HUES64 (cell line): ENCODE results near the gene PPP1R13B.

Source experiments
- H3K27ac ChIP-seq: 2 replicates; pipeline ENCODE4 v1.7.0; 2013; ENCODE audit warnings: low read depth, low read length, inconsistent platforms
- H3K27me3 ChIP-seq: 2 replicates; pipeline ENCODE4 v1.6.1; 2013; ENCODE audit warnings: mild to moderate bottlenecking, low read length; ENCODE audit not compliant: insufficient read depth
- H3K36me3 ChIP-seq: 2 replicates; pipeline ENCODE4 v1.6.1; 2013; ENCODE audit warnings: mild to moderate bottlenecking, low read length; ENCODE audit not compliant: insufficient read depth
- H3K4me1 ChIP-seq: 2 replicates; pipeline ENCODE4 v1.6.1; 2013; ENCODE audit warnings: mild to moderate bottlenecking, low read length, moderate library complexity; ENCODE audit not compliant: insufficient read depth
- H3K4me3 ChIP-seq: 2 replicates; pipeline ENCODE4 v1.5.1; 2013; ENCODE audit warnings: mild to moderate bottlenecking, low read length, moderate library complexity
- H3K9ac ChIP-seq: 2 replicates; pipeline ENCODE4 v1.6.1; 2013; ENCODE audit warnings: mild to moderate bottlenecking, low read depth, low read length
- H3K9me3 ChIP-seq: 2 replicates; pipeline ENCODE4 v1.6.1; 2013; ENCODE audit warnings: low read depth, low read length; ENCODE audit not compliant: insufficient read depth
- WGBS: fragments of 150-250, 120-280 bp; methylation state at CpG from one replicate; pipeline ENCODE4 v1.1.7; 2013; ENCODE audit warnings: missing lambda C conversion rate; 5-methylcytosine and 5-hydroxymethylcytosine counted together

Gene PPP1R13B

DNA sequence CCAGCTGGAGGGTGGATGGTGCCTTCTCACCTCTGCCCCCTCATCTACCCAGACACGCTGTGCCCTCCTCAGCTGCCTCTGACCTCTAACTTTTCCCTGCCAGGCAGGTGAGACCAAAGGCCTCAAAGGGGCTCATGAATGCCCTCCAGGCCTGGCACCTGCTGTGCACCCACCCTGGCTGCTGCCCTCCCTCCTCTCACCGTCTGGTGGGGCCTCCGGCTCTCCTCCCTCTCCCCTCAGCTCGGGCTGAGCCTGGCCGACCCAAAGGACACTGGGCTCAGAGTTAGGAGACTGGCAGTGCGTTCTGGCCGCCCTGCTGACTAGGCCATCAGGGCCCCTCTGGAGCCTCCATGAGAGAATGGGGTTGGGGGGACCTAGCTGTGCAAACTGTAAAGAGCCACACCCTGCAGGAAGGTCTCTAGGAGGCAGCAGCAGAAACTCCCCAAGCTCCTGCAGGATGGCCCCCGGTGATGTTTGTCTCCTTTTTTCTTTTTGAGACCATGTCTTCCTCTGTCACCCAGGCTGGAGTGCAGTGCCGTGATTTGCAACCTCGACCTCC, 40.3 kb upstream of the PPP1R13B start:
- Histone ChIP-seq H3K9me3 (no peaks in the 10 kb centered on the region), H3K27ac (no peak overlapping the region), H3K36me3 (no peaks in the 10 kb centered on the region), H3K9ac (no peak overlapping the region), H3K4me3 (no peak overlapping the region), H3K4me1 (0 out of 2 replicates have a peak, but pooled peaks cover 3% of the 10 kb centered on the region), H3K27me3 (no peaks in the 10 kb centered on the region)
- WGBS, result 88% methylated on average over 10 of the region's 10 CpGs

GRCh38 chr14:103887170-103887501, 39.8 kb upstream of the PPP1R13B start:
- H3K4me3 ChIP-seq, result no peak overlapping the region
- no peaks in the 10 kb centered on the region for H3K9me3 ChIP-seq
- H3K27me3 ChIP-seq, result no peaks in the 10 kb centered on the region
- no peaks in the 10 kb centered on the region for H3K36me3 ChIP-seq
- 96% methylated on average over 6 of the region's 6 CpGs for WGBS
- H3K27ac ChIP-seq, result no peak overlapping the region
- H3K9ac ChIP-seq, result no peak overlapping the region
- H3K4me1 ChIP-seq, result 0 out of 2 replicates have a peak, but pooled peaks cover 3% of the 10 kb centered on the region

DNA sequence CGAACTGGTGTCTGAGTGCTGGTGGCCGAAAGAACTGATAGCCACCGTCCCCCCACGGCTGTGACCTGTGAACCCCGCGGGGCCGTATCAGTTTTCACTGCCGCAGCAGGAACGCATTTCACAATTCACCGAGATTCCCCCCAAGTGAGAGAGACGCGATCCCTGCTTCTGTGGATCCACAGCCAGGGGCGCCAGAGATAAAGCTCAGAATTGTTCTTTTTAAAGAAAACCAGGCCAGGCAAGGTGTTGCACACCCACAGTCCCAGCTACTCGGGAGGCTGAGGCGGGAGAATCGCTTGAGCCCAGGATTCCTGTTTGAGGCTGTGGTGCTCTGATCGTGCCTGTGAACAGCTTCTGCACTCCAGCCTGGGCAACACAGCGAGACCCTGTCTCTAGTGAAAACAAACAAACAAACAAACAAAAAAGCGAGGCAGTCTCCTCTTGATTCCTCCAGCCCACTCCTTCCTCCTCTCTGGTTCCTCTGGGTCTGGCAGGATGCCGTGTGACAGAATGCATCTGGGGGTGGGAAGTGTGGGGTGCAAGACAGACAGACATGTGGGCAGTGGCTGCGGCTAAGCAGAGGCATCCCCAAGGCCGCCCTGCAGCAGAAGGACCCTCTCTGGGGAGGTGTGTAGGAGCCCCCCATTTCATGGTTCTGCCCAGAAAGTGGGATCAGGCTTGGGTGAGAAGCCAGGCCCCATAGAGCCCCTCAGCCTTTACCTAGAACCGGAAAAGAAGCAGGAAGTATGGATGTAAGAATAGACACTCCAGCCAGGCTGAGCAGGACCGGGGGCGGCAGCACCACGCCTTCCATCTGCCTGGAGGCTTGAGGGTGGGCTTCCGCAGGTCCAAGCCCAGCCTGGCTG, 39.2 kb upstream of the PPP1R13B start:
- WGBS, result 70% methylated on average over 27 of the region's 27 CpGs
- Histone ChIP-seq H3K4me3 (no peak overlapping the region), H3K27me3 (no peaks in the 10 kb centered on the region), H3K9me3 (no peaks in the 10 kb centered on the region), H3K9ac (no peak overlapping the region), H3K4me1 (0 out of 2 replicates have a peak, but pooled peaks cover 3% of the 10 kb centered on the region), H3K36me3 (no peaks in the 10 kb centered on the region), H3K27ac (no peak overlapping the region)

DNA sequence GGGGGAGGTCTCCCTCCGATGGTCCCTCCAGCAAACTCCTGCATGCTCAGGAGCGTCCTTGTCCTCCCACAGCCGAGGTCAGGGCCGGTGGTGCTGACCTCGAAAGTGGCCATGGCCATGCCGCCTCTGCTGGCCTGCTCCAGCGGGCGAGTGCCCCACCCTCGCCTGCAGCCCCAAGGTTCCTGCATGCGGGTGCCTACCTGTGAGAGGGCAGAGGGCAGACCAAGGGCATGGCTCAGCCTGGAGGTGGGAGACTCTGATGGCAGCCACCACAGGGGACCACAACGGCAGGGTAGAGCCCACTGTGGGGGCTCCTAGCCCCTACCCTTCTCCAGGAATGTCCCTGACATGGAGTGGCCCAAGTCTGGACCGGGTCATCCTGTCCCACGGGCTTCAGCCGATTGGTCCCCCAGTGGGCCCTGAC, 38.1 kb upstream of the PPP1R13B start:
- 89% methylated on average over 14 of the region's 14 CpGs for WGBS
- H3K36me3 ChIP-seq, result no peaks in the 10 kb centered on the region
- no peaks in the 10 kb centered on the region for H3K9me3 ChIP-seq
- H3K4me1 ChIP-seq, result peaks cover 4% of the 10 kb centered on the region
- no peak overlapping the region for H3K27ac ChIP-seq
- H3K27me3 ChIP-seq, result no peaks in the 10 kb centered on the region
- H3K4me3 ChIP-seq, result no peak overlapping the region
- H3K9ac ChIP-seq, result no peak overlapping the region

- Histone ChIP-seq H3K4me3 (no peak overlapping the region), H3K4me1 (peaks cover 11% of the 10 kb centered on the region), H3K36me3 (no peaks in the 10 kb centered on the region), H3K9me3 (no peaks in the 10 kb centered on the region), H3K27me3 (no peaks in the 10 kb centered on the region), H3K9ac (no peak overlapping the region), H3K27ac (no peak overlapping the region)
- 90% methylated on average over 9 of the region's 9 CpGs for WGBS
These were observed 37.5 kb upstream of the PPP1R13B start for GRCh38 chr14:103884854-103885253.

GRCh38 chr14:103883263-103883523, 35.8 kb upstream of the PPP1R13B start:
- 94% methylated on average over 3 of the region's 3 CpGs for WGBS
- H3K36me3 ChIP-seq, result no peaks in the 10 kb centered on the region
- H3K4me1 ChIP-seq, result peaks cover 14% of the 10 kb centered on the region
- no peaks in the 10 kb centered on the region for H3K27me3 ChIP-seq
- no peak overlapping the region for H3K9ac ChIP-seq
- H3K9me3 ChIP-seq, result no peaks in the 10 kb centered on the region
- H3K4me3 ChIP-seq, result no peak overlapping the region
- no peak overlapping the region for H3K27ac ChIP-seq

DNA sequence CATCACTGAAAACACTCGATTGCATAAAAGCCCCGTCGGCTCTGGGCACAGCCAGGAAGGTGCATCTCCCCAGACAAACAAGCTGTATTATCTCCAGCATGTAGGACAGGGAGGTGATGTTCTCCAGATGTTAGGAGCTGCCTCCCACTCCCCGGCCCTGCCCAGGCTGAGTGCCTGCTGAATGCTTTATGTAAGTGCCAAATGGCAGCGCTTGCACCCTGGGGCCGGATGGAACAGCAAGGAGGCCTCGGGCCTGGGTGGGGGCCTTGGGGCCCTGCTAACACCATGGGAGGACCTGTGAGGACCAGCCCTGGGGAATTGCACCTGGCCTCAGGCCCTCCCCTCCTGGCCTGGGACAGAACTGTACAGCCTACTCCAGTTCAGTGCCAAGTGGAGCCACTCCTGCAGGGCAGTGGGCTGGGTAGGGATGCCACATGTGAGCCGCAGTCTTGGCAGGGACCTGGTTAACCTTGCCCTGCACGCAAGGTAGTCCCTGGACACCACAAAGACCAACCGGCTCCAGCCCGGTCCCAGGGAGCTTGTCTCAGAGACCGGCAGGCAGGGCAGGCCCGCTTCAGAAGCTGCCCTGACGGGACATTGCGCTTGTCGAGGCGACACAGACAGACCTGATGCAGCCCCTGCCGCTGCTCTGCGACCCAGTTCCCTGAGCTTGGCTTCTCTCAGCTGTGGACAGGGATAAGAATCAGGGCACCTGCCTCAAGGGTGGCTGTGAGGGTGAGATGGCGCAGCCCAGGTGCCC, 35.3 kb upstream of the PPP1R13B start:
- Histone ChIP-seq H3K27me3 (no peaks in the 10 kb centered on the region), H3K9me3 (no peaks in the 10 kb centered on the region), H3K9ac (no peak overlapping the region), H3K4me3 (no peak overlapping the region), H3K27ac (no peak overlapping the region), H3K4me1 (peaks cover 14% of the 10 kb centered on the region), H3K36me3 (no peaks in the 10 kb centered on the region)
- WGBS, result 95% methylated on average over 20 of the region's 20 CpGs

GRCh38 chr14:103881268-103882201, 34.2 kb upstream of the PPP1R13B start:
- Histone ChIP-seq H3K9ac (no peak overlapping the region), H3K4me1 (peaks cover 14% of the 10 kb centered on the region), H3K27ac (no peak overlapping the region), H3K27me3 (no peaks in the 10 kb centered on the region), H3K36me3 (no peaks in the 10 kb centered on the region), H3K4me3 (no peak overlapping the region), H3K9me3 (no peaks in the 10 kb centered on the region)
- WGBS, result 91% methylated on average over 31 of the region's 31 CpGs

- Histone ChIP-seq H3K4me1 (peaks cover 11% of the 10 kb centered on the region), H3K9ac (no peak overlapping the region), H3K4me3 (no peak overlapping the region), H3K9me3 (no peaks in the 10 kb centered on the region), H3K27ac (no peak overlapping the region; the same call in 1 of the 2 replicates), H3K36me3 (no peaks in the 10 kb centered on the region), H3K27me3 (no peaks in the 10 kb centered on the region)
- 82% methylated on average over 23 of the region's 23 CpGs for WGBS
These were observed 33.2 kb upstream of the PPP1R13B start for GRCh38 chr14:103880348-103881267.
